ENCODE data around the gene PITPNC1.

Gene PITPNC1

GRCh38 chr17:67372751-67373150 lies 4.3 kb upstream of the PITPNC1 start:
- DNase-seq (ENCODE audit: low read depth in 2 of 2) = peak in 1 of 2 donors; percentile 32
- no peak for TF ChIP-seq CTCF (IDR thresholded peaks at IDR 0.05; ENCODE audit: low read depth, low read length)
- no peak overlapping the region for H3K4me3 ChIP-seq (replicated peaks in 1 of 2; ENCODE audit: low read depth in 2 of 2, low read length in 2 of 2)

GRCh38 chr17:67374329-67375053 lies 2.6 kb upstream of the PITPNC1 start:
- peak; percentile 91 to 92 for DNase-seq (ENCODE audit: low read depth in 2 of 2)
- peak; percentile 88 for TF ChIP-seq CTCF (IDR thresholded peaks at IDR 0.05; ENCODE audit: low read depth, low read length)
- H3K4me3 ChIP-seq (replicated peaks in 1 of 2; ENCODE audit: low read depth in 2 of 2, low read length in 2 of 2) = no peak overlapping the region

GRCh38 chr17:67375054-67375427 lies 2.0 kb upstream of the PITPNC1 start:
- no peak for DNase-seq (ENCODE audit: low read depth in 2 of 2)
- no peak overlapping the region for H3K4me3 ChIP-seq (replicated peaks in 1 of 2; ENCODE audit: low read depth in 2 of 2, low read length in 2 of 2)
- no peak for TF ChIP-seq CTCF (IDR thresholded peaks at IDR 0.05; ENCODE audit: low read depth, low read length)

- DNase-seq (ENCODE audit: low read depth in 2 of 2) = no peak
- no peak overlapping the region for H3K4me3 ChIP-seq (replicated peaks in 1 of 2; ENCODE audit: low read depth in 2 of 2, low read length in 2 of 2)
- no peak for TF ChIP-seq CTCF (IDR thresholded peaks at IDR 0.05; ENCODE audit: low read depth, low read length)
Measured at GRCh38 chr17:67375716-67376115, 1.4 kb upstream of the PITPNC1 start.

GRCh38 chr17:67376415-67376736 lies 705 bp upstream of the PITPNC1 start:
- H3K4me3 ChIP-seq (replicated peaks in 1 of 2; ENCODE audit: low read depth in 2 of 2, low read length in 2 of 2) = peak overlapping the region; percentile 60 to 83
- DNase-seq (ENCODE audit: low read depth in 2 of 2) = peak; percentile 32 to 36
- TF ChIP-seq CTCF (IDR thresholded peaks at IDR 0.05; ENCODE audit: low read depth, low read length) = no peak

GRCh38 chr17:67377488-67378453 lies 690 bp downstream of the PITPNC1 start:
- H3K4me3 ChIP-seq (replicated peaks in 1 of 2; ENCODE audit: low read depth in 2 of 2, low read length in 2 of 2) = peak overlapping the region; percentile 83 to 89
- peak; percentile 27 for TF ChIP-seq CTCF (IDR thresholded peaks at IDR 0.05; ENCODE audit: low read depth, low read length)
- DNase-seq (ENCODE audit: low read depth in 2 of 2) = peak; percentile 43 to 57

Measured in cardiac fibroblast (primary cell).